HG02840 (cell line): ENCODE data around the gene TNNI2.

ENCODE experiments used
- ATAC-seq: cut with Tn5 transposase; IDR thresholded peaks from one replicate; pipeline ENCODE4 v1.9.1; 2021; ENCODE audit warnings: mild to moderate bottlenecking, moderate library complexity, moderate number of reproducible peaks; ENCODE audit not compliant: unreplicated experiment, low FRiP score

The TNNI2 gene

DNA sequence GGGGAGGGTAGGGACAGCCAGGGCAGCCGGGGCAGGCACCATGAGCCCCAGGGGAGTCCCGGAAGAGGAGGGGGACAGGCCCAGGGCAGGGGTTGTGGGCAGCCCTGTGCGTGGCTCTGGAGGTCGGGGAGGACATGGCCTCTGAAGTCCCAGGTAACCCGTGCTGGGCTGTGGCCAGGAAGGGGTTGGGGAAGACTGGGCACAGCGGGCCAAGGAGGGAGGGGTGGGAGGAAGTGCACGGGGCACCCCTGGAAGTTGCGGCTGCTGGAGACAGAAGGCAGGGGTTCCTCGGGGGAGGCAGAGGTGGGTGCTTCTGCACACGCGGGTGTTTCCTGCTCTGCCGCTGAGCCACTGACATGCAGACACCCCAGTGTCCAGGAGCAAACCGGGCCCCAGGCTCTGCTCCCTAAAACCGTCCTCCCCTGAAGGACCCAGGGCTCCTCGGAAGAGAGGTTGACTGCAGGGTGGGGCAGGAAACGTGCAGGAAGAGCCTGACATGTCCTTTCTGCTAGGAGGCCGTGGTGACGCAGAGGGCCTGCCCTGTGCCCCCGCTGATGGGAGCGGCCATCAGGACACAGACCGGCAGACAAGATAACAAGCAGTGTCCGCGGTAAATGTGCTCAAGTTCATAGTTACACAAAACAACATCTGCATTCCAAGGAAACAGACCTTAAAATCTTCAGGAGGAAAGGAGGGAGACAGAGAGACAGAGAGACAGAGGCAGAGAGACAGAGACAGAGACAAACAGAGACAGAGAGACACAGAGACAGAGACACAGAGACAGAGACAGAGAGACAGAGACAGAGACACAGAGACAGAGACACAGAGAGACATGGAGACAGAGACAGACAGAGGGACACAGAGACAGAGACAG is 5.7 kb downstream of the TNNI2 start:
- no peak for ATAC-seq

DNA sequence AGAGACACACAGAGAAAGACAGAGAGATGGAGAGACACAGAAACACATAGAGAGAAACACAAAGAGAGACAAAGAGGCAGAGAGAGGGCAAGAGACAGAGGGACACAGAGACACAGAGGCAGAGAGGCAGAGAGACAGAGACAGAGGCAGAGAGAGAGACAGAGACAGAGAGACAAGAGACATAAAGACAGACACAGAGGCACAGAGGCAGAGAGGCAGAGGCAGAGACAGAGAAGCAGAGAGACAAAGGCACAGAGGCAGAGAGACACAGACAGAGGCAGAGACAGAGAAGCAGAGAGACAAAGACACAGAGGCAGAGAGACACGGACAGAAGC is 6.3 kb downstream of the TNNI2 start:
- ATAC-seq: no peak

DNA sequence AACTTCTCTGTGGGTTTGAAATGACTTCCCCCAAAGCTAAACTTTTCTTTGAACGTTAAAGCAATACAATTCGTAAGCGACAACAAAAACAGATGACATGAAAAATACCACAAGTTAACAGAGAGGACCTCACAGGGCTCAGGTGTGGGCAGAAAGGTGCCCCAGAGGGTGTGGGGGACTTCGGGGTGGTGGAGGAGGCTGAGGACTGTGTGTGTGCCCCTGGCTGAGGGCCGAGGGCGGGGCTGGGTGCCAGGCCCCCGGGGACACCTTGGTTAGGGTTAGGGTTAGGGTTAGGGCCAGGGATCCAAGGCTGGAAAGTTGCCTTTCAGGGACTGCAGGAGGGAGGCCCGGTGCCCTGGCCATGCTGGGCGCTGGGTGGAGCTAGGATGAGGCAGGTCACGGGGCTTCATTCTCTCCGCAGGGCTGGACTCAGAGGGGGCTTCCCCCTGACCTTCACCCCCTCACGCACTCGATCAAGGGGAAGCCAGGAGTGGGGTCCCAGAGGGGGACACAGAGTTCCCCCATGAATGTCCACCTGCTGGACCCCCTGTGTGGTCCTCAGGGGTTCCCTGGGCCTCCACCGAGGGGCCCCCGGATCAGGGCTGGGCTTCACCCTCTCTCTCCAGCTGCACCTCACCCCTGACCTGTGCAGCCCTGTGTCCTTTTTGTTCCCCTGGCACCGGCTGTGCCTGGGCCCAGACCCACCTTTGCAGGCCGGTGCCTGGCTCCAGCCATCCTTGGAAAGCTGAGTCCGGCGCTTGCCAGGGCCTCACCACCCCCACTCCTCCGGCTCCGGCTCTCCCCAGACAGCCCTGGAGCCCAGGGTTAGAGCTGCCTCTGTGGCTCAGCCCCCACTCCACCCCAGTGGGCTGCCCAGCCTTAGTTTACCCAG is 7.0 kb downstream of the TNNI2 start:
- ATAC-seq: no peak

DNA sequence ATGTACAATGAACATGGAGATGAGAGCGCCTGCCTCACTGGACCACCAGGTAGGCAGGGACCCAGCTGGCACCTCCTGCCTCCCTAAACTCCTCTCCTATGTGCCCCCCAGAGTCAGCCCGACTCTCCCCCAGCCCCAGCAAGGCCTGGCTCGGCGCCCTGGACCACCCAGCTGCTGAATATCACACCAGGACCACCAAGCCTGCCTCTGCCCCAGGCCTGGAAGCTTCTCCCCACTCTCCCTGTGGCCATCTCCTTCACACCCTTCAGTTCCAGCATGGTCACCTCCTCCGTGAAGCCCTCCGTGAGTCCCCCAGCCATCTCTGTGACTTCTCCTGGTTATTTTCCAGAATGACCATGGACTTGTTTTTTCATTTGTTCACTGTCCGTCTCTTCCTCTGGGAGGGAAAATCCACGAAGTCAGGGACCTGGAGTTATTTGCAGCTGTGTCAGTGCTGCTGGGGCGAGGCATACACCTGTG is 7.7 kb downstream of the TNNI2 start:
- no peak for ATAC-seq

DNA sequence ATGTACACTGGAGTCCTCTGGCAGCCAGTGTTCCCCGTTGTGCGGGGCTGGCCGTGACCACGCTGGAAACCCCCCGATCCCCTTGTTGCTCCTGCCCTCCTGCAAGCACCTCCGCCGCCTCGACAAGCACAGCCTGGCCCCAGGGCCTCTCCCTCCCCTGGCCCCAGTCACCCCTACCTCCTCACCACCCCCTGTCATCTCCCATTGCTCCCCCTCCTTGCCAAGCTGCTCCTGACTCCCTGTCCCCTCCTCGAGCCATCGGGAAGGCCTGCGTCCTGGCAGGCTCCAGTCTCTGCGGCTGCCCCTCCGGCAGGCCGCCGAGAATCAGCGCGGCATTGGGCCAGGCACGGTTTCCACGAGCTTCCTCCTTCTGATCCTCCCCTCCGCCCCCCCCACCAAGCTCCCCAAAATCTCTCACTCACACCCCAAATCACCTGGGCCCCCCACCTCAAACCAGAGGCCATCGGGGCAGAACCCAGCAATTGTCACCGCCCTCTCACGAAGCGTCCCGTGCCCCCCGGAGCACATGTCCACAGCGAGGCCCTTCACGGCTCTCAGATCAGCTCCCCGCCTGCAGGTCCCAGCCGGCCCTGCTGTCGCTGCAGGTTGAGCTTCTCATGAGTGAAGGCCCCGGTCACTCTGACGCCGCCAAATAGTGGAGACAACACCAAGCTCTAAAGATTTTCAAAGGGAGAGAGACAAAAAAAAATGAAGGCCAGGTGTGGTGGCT is 8.4 kb downstream of the TNNI2 start:
- ATAC-seq: no peak

DNA sequence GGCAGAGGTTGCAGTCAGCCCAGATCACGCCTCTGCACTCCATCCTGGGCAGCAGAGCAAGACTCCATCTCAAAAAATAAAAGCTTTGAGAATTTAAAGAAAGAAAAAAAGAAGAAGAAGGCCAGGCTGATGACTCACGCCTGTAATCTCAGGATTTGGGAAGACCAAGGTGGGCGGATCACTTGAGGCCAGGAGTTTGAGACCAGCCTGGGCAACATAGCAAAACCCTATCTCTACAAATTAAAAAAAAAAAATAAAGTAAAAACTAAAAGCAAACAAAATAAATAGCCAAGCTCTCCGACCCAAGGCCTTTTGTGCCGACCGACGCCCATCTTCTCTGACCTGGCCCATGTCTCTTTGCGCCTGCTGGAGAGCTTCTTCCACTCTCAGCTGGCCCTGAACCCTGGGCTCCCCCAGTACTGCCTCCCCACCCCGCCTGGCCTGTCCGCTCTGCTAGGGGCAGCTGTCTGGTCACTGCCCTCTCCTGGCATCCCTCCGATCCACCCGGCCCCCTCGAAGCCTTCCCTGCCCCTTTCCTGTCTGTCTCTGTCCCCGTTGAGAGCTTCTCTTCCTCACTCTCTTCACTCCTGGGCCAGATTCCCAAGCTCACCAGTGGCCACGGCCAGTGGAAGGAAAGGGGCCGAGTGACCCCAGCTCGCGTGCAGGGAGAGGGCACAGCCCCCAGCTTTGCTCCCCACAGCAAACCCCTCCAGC is 9.3 kb downstream of the TNNI2 start:
- no peak for ATAC-seq

DNA sequence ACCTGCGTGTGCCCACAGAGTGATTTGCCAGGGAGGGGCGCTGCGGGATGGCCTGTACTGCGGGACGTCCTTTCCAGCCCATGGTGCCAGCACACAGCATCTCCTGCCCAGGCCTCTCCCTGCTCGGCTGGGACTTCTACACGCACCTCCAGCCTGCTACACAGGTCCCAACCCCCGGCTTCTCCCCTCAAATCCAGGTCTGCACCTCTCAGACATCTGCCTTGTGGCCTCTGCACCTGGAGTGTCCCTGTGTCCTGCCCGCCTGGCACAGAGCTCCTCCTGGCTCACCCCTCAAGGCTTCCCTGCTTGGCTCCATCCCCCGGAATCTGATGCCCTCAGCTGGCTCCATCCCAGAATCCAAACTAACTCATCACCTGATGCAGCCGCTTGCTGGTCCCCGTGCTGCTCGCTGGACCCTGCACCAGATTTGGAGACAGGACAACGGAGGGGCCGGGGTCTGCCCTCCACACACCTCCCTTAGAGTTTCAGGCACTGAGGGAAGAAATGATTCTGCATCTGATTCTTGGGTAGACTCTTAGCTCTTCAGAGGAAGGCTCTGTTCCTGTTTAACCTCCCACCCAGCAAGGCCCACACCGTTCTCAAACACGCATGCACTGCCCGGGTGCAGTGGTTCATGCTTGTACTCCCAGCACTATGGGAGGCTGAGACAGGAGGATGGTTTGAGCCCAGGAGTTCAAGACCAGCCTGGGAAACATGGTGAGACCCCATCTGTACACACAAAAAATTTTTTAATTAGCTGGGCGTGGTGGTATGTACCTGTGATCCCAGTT is 10.1 kb downstream of the TNNI2 start:
- no peak for ATAC-seq

DNA sequence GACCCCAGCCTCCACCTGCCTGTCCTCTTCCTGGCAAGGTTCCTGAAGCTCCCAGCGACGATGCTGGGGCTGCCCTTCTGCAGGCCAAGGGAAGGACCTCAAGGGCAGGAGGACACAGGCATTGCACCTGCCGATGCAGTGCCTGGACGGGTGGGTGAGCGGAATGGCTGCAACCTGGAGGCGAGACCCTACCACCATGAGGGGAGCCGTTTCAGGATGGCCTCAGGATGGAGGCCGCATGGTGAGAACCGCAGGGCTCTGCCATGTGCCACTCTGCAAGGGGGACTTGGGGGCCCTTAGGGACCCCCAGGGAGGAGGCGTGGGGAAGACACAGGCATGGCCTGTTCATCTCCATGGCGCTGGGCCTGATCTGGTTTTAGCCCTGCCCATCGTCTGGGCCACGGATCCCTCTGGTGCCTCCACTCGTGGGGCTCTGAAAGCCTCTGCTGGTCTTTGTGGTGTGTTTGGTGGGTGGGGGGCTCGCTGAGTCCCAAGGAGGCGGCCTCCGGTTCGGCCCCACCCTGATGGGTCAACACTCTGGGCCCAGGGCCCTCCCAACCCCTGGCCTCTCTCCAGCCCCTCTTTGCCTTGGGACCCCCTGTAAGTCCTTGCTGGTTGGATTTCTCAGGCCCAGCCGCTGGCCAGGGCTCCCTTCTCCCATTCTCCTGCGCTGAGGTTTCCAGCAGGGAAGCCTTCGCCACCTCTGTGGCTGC is 12.8 kb downstream of the TNNI2 start:
- no peak for ATAC-seq

DNA sequence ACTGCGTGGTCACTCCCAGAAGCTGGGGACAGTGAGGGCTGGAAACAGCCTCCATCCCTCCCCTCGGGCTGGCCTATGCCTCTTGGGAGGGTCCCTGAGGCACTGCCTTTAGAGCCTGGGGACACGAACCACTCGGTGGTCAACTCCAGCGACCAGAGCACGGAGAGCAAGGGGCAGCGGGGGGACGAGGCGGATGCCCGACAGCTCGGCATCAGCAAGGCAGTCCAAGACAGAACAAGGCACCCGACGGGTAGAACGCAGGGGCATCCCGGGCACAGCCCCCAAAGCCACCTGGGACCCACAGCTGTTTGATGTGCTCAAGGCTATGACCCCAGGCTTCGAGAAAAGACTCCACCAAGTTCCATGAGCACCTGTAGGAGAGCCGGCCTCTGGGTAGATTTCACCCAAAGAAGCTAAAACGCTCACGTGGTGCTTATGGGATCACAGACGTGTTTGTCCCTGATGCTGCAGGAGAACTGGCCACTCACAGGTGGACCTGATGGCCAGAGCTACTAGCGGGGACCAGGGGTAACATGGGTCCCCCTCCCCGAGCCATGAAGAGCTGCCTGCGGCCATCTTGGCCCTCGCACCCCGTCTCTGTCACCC is 13.6 kb downstream of the TNNI2 start:
- no peak for ATAC-seq

DNA sequence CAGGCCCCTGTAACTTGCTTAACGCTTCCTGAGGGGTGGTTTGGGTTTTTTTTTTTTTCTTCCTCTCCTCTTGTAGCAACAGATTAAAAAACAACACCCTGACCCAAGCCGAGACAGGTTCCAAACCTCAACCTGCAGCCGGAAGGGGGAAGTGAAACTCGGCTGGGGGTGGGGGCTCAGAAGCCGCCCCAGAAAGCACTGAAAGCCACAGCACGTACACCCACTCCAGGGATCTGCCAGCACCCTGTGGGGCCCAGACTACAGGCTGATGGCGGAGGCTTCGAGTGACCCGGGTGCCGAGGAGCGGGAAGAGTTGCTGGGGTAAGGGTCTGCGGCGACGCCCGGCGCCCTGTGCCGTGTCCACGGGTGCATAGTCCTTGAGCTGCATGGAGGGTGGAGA is 14.1 kb downstream of the TNNI2 start, which contains the start of gene LSP1:
Gene LSP1, plus strand, starts transcription at position 208 of the 400 bp plus-strand sequence. Its CDS starts 61 bp downstream, at position 269.
- ATAC-seq: peak; percentile 46

DNA sequence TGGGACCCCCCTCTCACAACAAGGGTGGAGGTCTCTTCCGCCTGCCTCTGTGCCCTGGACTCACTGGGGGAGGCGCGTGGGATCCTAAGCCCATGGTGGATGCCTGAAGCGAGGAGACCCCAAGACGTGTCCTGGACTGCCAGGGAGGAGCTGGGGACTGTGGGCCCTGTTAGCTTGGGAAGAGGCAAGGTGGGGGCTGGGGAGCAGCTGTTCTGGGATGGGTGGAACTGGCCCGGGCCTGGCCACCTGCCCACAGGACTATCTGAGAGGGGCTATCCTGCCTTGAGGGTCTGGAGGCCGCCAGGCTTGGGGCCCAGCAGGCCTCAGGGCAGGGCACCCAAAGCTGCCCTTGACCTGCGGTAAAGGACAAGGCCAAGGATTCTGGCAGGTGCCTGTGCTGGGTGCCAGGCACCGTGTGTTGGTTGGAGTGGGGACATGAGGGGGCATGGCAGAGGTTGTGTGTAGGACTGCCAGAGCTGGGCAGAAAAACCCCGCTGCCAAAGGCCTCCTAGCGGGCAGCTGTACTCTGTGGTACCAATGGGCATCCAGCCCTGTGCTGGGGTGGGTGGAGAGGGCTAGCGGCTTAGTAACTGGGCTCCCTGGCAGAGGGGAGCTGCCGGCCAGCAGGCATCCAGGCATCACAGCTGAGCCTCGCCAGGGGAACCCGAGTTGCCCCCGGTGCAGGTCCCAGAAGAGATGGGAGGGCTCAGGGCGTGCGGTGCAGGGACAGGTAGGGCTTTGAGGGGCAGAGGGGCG is 14.8 kb downstream of the TNNI2 start:
- no peak for ATAC-seq

DNA sequence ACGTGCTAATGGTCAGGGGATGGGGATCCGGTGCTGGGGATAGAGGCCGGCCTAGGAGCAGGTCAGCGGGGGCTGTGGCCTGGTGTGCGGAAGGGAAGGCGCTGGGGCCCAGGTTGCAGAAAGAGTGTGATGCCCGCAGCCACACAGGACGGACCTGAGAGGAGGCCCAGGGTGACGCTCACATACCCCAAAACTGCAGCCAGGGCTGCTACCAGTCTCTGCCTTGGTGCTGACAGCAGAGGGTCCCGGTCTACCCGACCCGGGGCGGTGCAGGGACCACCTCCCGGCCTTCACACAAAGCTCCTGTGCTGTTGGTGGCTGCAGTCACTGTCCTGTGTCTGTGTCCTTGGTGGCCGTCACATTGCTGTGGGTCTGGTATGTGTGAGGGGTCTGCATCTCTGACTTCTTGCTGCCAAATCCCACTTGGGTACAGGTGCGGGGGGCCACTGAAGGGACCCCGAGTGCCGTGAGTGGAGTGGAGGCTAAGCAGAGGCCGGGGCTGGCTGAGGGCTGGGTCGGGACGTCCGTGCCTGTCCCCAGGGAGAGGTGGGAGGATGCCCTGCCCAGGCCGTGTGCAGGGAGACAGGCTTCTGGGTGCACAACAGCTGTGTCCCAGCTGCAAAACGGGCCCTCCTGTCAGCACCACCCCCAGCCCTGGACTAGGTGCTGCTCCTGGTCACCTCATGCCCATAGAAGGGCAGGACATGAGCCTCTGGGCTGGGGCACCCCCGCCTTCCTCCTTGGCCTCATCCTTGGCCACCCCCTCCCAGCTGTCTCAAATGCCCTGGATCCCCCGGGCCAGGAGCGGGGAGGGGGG is 15.6 kb downstream of the TNNI2 start:
- peak; percentile 26 for ATAC-seq

DNA sequence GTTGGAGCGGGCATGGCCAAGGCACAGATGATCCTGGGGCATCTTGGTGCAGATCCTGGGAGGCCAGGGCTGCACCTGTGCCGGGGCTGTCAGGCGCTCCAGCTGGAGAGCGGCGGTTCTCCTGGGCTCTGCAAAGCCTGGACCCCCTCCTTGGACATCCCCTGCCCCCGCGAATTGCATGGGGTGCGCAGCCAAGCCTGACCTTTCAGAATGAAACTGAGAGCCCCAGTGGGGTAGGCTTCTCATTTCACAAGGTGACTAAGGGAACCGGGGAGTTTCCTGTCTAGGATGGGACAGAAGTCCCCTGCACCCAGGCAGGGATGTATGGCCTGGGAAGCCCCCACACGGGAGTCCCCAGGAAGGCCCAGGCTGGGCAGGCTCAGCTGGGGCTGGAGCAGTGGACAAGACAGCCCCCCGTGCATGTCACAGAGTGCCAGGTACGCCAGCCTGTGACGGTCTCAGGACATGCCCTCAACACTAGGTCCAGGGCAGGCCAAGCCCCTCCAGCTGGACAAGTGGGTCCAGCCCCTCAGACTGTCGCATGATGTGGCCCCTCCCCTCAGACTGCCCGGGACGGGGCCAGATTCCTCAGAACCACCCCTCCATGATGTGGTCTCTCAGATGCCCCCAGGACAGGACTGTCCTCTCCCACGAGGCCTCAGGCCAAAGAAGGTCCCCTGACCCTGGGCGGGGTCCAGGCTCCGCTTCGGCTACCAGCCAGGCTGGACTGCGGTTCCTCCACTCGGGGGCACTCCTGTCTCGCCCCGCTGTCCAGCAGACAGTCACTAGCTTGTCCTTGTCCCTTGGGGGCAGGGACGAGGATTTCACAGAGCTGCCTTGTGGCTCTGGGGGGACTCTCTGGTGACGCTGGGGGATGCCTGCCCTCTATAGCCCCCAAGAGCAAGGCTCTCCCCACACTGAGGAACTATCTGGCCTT is 16.4 kb downstream of the TNNI2 start:
- peak; percentile 38 for ATAC-seq

DNA sequence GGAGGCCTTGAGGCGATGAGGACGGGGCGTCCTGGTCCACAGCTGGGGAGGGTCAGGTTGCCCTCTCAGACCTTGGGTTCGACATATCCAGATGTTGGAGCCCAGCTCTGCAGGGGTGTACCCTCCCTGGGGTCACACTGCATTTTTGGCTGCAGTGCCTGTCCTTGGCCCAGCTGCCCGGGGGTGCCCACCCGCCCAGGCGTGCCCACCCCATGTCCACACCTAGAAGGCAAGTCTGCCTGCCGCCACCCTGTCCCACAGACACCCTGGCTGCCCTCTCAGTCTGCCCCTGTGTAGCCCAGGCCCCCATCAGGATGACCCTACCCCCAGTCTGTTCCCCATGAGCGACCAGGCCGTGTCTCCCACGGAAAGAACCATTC is 17.1 kb downstream of the TNNI2 start:
- no peak for ATAC-seq

DNA sequence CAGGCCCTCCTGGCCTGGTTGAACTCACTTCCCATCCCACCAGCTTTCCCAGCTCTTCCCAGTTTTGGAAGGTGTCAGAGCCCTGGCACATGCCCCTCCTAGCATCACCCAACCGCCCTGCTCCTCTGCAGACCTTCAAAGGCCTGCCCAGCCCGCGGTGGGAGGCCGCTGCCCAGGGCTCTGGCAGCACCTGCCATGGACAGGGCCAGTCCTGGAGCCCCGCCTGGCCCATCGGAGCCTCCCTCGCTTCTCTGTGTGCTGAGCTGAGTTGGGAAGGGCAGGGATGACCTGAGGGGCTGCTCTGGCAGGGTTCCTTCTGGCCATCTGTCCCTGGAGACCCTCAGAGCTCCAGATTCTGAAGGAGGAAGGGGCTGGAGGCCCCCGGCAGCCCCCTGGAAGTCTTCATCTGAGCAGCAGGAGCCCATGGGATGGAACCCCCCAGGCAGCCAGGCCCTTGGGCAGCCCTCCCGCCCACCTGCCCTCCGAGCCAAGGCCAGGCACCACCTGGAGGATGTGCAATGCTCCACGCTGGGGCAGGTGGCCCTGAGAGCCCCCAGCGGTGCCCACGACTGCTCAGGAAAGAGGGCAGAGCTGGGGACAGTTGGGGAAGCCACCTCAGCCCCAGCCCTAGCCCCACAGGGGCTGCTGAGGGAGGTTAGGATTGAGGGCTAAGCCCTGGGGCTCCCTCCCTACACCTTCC is 17.7 kb downstream of the TNNI2 start:
- no peak for ATAC-seq
